Activated CD4-positive, alpha-beta T cell treated with anti-CD3 and anti-CD28 coated beads, Interleukin-2, amount 50 U/mL, for 24 hours (primary cell): ENCODE results near the gene INPP5A.

Experiments
- DNase-seq, 2 donors: peaks; one replicate each; pipeline ENCODE4 v3.0.0-alpha.2; 2020; ENCODE audit warnings: low read depth in 1 of 2, low spot score in 1 of 2

The INPP5A gene

DNA sequence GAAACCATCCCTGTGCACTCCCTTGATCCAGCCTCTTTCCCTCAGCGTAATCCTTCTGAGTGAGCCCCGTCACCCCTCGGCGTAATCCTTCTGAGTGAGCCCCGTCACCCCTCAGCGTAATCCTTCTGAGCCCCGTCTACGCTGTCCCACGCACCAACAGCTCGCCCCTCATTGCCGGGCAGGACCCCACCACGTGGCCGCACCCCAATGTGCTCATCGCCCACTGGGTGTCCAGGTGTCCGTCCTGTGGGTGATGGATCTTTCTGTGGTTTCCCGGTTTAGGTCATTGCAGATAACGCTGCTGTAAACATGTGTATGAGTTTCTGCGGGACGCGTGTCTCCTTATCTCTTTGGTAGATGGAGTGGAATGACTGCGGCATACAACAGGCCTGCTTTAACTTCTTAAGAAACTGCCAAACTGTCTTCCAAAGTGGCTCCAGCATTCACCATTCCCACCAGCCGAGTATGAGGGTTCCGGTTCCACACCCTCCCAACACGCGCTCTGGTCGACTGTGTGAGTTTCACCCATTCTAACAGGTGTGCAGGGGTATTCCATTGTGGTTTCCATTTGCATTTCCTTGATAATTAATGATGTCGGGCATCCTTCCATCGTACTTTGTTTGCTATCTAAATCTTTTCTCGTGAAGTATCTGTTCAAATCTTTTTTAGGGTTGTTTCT, 290.4 kb downstream of the INPP5A start:
- DNase-seq, result no peak

DNA sequence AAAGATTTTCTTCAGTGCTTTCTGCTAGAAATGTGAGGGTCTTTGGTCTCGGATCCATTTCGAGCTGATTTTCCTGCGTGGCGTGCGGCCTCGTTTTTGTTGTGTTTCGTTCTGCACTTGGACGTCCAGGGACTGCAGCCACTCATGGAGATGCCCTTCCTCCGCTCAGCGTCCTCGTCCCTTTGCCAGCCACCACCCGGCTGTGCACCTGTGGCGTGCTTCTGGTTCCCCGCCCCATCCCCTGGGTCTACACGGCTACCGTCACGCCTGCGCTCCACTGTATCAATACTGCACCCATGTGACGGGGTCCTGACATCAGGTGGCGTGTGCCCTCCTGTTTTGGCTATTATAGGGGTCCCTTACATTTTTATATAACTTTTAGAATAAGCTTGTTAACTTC, 291.1 kb downstream of the INPP5A start:
- no peak for DNase-seq

DNA sequence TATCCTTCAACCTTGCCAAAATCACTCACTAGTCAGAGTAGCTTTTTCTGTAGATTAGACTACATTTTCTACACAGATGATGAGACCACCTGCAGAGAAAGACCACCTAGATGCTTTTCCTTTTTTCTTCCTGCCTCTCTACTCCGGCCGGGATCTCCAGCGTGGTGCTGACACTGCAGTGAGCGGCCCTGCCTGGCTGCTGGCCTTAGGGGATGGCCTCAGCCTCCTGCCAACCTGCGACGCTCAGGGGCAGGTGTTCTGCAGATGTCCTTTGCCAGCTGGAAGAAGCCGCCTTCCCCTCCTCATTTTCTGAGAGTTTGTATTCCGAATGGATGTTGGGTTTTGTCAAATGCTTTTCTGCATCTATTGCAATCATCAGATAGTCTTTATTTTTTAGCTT, 291.8 kb downstream of the INPP5A start:
- no peak for DNase-seq

DNA sequence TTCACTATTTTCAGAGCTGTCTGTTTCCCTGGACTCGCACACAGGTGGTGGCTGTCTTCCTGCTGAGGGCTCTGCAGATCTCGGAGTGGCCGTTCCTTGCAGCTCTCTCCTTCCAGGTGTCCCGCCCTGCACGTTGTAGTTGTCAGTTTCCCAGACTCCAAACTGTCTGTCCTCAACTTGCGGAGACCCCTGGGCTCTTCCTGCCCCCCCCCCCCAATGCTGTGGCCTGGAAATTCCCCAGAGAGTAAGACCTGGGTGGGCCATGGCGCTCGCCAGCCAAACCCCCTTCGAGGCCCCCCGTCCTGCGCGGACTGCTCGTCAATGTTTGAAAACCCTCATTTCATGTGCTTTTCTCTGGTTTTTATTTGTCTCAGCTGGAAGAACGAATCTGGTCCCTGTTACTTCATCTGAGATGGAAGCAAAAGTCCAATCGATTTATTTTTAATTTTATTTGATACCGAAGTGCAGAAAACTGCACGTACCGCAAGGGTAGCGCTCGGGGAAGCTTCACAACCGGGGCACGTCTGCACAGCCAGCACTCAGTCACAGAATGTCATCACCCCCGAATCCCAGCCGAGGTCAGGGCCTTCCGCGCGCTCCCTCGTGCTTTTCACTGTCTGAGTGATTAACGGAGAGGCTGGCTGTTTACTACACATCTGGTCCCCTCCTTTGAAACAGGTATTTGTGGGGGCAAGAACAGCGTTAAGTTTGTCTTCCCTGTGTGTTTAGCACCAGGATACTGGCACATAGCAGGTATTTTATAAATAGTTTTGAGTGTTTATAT, 294.8 kb downstream of the INPP5A start:
- DNase-seq, result no peak
